GM12878 (cell line): ENCODE results near the gene RBM19. TPM values are rescaled to one million over a fixed set of nuclear protein-coding genes. Genes with fewer than 3 reads are reported as not detected.
"Not testable (repeated sequence)": the region's sequence is repeated elsewhere in the genome, so short reads cannot be mapped to it uniquely, and the experiment has no call there.

ENCODE experiments used
- ATAC-seq: fragments of 200-7000 bp; cut with Tn5 transposase; 3 replicates; pipeline ENCODE4 v1.9.1; 2020; ENCODE audit warnings: mild to moderate bottlenecking, moderate library complexity
- BruUV-seq: library from RNA; stranded (reverse); fragments of 400-500 nt; replicated peaks from 2 replicates; lab custom pipeline; 2021; lab: Mats Ljungman, UMichigan
- CTCF ChIA-PET: fragments of 300-600 bp; sonication (Branson Sonifier 250); formaldehyde crosslinking; extraction: SDS; loops from one replicate; lab custom pipeline; 2021; ENCODE audit warnings: inconsistent platforms; lab: Yijun Ruan, JAX
- POLR2A ChIA-PET: fragments of 350-600 bp; formaldehyde crosslinking; extraction: SDS; loops from one replicate; lab custom pipeline; 2021; ENCODE audit warnings: inconsistent platforms; lab: Charles Lee
- RAD21 ChIA-PET: fragments of 300-600 bp; sonication (Branson Sonifier 250); formaldehyde crosslinking; loops from one replicate; lab custom pipeline; 2023; ENCODE audit warnings: antibody characterized with exemption; ENCODE audit not compliant: unreplicated experiment; lab: Charles Lee
- SMC1A ChIA-PET: fragments of 300-600 bp; sonication (Branson Sonifier 250); formaldehyde crosslinking; loops from one replicate; lab custom pipeline; 2023; ENCODE audit not compliant: unreplicated experiment, uncharacterized antibody; lab: Charles Lee
- DNase-seq: peaks from one replicate; pipeline ENCODE4 v3.0.0-alpha.2; 2011; ENCODE audit warnings: low read depth, low spot score
- FAIRE-seq: peaks from 3 replicates; lab custom pipeline; 2011; peaks lifted over from hg19 to GRCh38; lab: Jason Lieb, UNC
- H2AFZ ChIP-seq: 2 replicates; pipeline ENCODE4 v1.6.0; 2011; ENCODE audit warnings: low read depth, low read length, control low read depth; ENCODE audit not compliant: control insufficient read depth
- H3K27ac ChIP-seq: 2 replicates; pipeline ENCODE4 v1.5.1; 2011; ENCODE audit warnings: control low read depth; ENCODE audit not compliant: control insufficient read depth, insufficient read depth
- H3K27me3 ChIP-seq, 2 experiments: replicated peaks in 1 of 2; 2 replicates each; pipeline versions ENCODE4 v1.6.0 to v1.6.1; 2011; ENCODE audit warnings: low read length in 1 of 2; ENCODE audit not compliant: control insufficient read depth in 2 of 2, insufficient read depth in 2 of 2
- H3K36me3 ChIP-seq, 2 experiments: 2 replicates each; pipeline ENCODE4 v1.5.1; 2011; ENCODE audit warnings: low read length in 1 of 2; ENCODE audit not compliant: control insufficient read depth in 2 of 2, insufficient read depth in 2 of 2
- H3K4me1 ChIP-seq: 2 replicates; pipeline ENCODE4 v1.6.1; 2011; ENCODE audit warnings: mild to moderate bottlenecking, low read length, moderate library complexity, mixed read lengths; ENCODE audit not compliant: control insufficient read depth, insufficient read depth
- H3K4me2 ChIP-seq: 2 replicates; pipeline ENCODE4 v1.6.0; 2011; ENCODE audit warnings: control low read depth; ENCODE audit not compliant: control insufficient read depth, insufficient read depth
- H3K4me3 ChIP-seq: fragments of 200-600 bp; sonication (generic); 2 replicates; pipeline ENCODE4 v1.5.1; 2016
- H3K79me2 ChIP-seq: 2 replicates; pipeline ENCODE4 v1.6.0; 2011; ENCODE audit warnings: low read length; ENCODE audit not compliant: control insufficient read depth, insufficient read depth
- H3K9ac ChIP-seq: 2 replicates; pipeline ENCODE4 v1.8.0; 2011; ENCODE audit warnings: low read length, control low read depth, mixed read lengths; ENCODE audit not compliant: control insufficient read depth, insufficient read depth
- H3K9me3 ChIP-seq: replicated peaks from 3 replicates; pipeline ENCODE4 v1.5.1; 2011; ENCODE audit warnings: mild to moderate bottlenecking, low read length; ENCODE audit not compliant: control insufficient read depth, insufficient read depth
- H4K20me1 ChIP-seq: 2 replicates; pipeline ENCODE4 v1.6.0; 2011; ENCODE audit not compliant: control insufficient read depth, insufficient read depth
- ATF2 ChIP-seq: IDR thresholded peaks from 2 replicates; pipeline ENCODE4 v1.6.1; 2012; ENCODE audit warnings: low read length, inconsistent platforms
- ATF3 ChIP-seq: IDR thresholded peaks from 2 replicates; pipeline ENCODE4 v1.6.1; 2011; ENCODE audit warnings: low read depth, mild to moderate bottlenecking, low read length, moderate library complexity, borderline replicate concordance; ENCODE audit errors: extremely low read depth
- MXI1 ChIP-seq: fragments of 150-350 bp; IDR thresholded peaks from 2 replicates; pipeline ENCODE4 v1.6.1; 2011; ENCODE audit warnings: low read depth, mild to moderate bottlenecking, inconsistent platforms, low read length, improper control_type of control experiment
- NBN ChIP-seq: fragments of 450-650 bp; IDR thresholded peaks from 2 replicates; pipeline ENCODE4 v1.6.1; 2016
- WGBS: methylation state at CpG from one replicate; pipeline ENCODE4 v1.1.6; 2016; ENCODE audit warnings: low lambda C conversion rate; ENCODE audit not compliant: insufficient replicate concordance, insufficient coverage; ENCODE audit errors: missing lambda C conversion rate; 5-methylcytosine and 5-hydroxymethylcytosine counted together
- in situ Hi-C: fragments of 300-500 bp; cut with MboI; formaldehyde crosslinking; loops from 9 replicates; pipeline ENCODE4 v1.14.3; 2018; ENCODE audit warnings: mixed read lengths
- intact Hi-C: fragments of 100-400 bp; cut with micrococcal nuclease; formaldehyde crosslinking; loops from one replicate; pipeline ENCODE4 v1.14.2; 2022; ENCODE audit not compliant: unreplicated experiment
- polyA plus RNA-seq, 11 experiments: library from polyadenylated mRNA; depleted of rRNA in 4 of 11; unstranded in 6 of 11; stranded (reverse) in 5 of 11; fragments of >200 nt; fragmentation: Nextera tagmentation in 4 of 11; fragmentation: Illumina TruSeq in 1 of 11; extraction: Ambion mirVana in 4 of 11; extraction: Trizol in 1 of 11; gene quantifications; 1 replicate in 1 of 11; 2 replicates in 10 of 11; pipeline versions ENCODE4 v1.2.1 to v1.2.3, GENCODE V29; 2011 to 2016; ENCODE audit warnings: inconsistent platforms in 2 of 11, missing spikeins in 2 of 11, low read depth in 1 of 11
- total RNA-seq, 4 experiments: library from RNA; depleted of rRNA in 3 of 4; stranded (reverse); fragments of >200 nt in 3 of 4; fragmentation: Illumina TruSeq in 1 of 4; extraction: Trizol in 1 of 4; gene quantifications; 2 replicates each; pipeline versions ENCODE4 v1.2.1 to v1.2.3, GENCODE V29; 2013 to 2021

Gene RBM19
- total and polyA plus RNA-seq, 10 of the 15 experiments (the other 5 are each of a cell fraction or from before 2014, with no cell fraction given) = 4.2 to 42.9 (median 28.4) TPM

- H4K20me1 ChIP-seq, in situ Hi-C loops, BruUV-seq, FAIRE-seq, H3K36me3 ChIP-seq, DNase-seq, RAD21 ChIA-PET, H3K4me3 ChIP-seq, H2AFZ ChIP-seq, CTCF ChIA-PET, H3K9ac ChIP-seq, H3K4me2 ChIP-seq, H3K79me2 ChIP-seq, H3K9me3 ChIP-seq, intact Hi-C loops, H3K4me1 ChIP-seq, H3K27ac ChIP-seq, ATAC-seq, SMC1A ChIA-PET, H3K27me3 ChIP-seq: not testable (repeated sequence)
- WGBS = 92% methylated on average over 17 of the region's 17 CpGs
- POLR2A ChIA-PET = interaction anchor here (0.6 kb wide), 1 partner anchor 621 kb away, joined by 6 read pairs; no protein-coding TSS in a partner anchor
Observed at GRCh38 chr12:113809462-113810220, 156.5 kb downstream of the RBM19 start.

GRCh38 chr12:113808095-113808951 is 157.8 kb downstream of the RBM19 start:
- Histone ChIP-seq H3K9me3 (no peaks in the 10 kb centered on the region), H3K36me3 (no peaks in the 10 kb centered on the region), H3K4me1 (no peaks in the 10 kb centered on the region), H3K27ac (no peak overlapping the region), H3K4me3 (no peak overlapping the region), H3K27me3 (no peaks in the 10 kb centered on the region), H2AFZ (no peak overlapping the region), H3K79me2 (no peaks in the 10 kb centered on the region), H3K4me2 (no peak overlapping the region), H3K9ac (no peak overlapping the region), H4K20me1 (no peaks in the 10 kb centered on the region)
- in situ Hi-C loops = no loop called here
- RAD21 ChIA-PET = no interaction called here
- BruUV-seq = no TSS peak
- no peak for TF ChIP-seq NBN
- TF ChIP-seq MXI1 = no peak
- no peak for TF ChIP-seq ATF3
- TF ChIP-seq ATF2 = no peak
- POLR2A ChIA-PET = interaction anchor here (0.6 kb wide), 1 partner anchor 35 kb away, joined by 3 read pairs; no protein-coding TSS in a partner anchor
- SMC1A ChIA-PET = no interaction called here
- FAIRE-seq (no peak), DNase-seq (no peak), ATAC-seq (no peak)
- intact Hi-C loops = no loop called here
- WGBS = 78% methylated on average over 17 of the region's 19 CpGs
- CTCF ChIA-PET = no interaction called here
